Endothelial cell of umbilical vein (primary cell): Measurements from ENCODE around the gene WIF1. TPM values are rescaled to one million over a fixed set of nuclear protein-coding genes. Genes with fewer than 3 reads are reported as not detected.

Source experiments
- BruUV-seq: library from RNA; stranded (reverse); fragments of 400-500 nt; replicated peaks from 2 replicates; lab custom pipeline; 2021; lab: Mats Ljungman, UMichigan
- CTCF ChIA-PET: fragments of 300-600, 350-600 bp; sonication (Branson Sonifier 250); formaldehyde crosslinking; loops from one replicate; lab custom pipeline; 2021; ENCODE audit warnings: antibody characterized with exemption, inconsistent platforms; lab: Charles Lee
- POLR2A ChIA-PET: fragments of 300-600, 350-600 bp; sonication (Branson Sonifier 250); formaldehyde crosslinking; loops from one replicate; lab custom pipeline; 2021; ENCODE audit warnings: antibody characterized with exemption, inconsistent platforms; lab: Charles Lee
- DNase-seq: peaks from one replicate; pipeline ENCODE4 v3.0.0-alpha.2; 2011; ENCODE audit warnings: low read depth, low spot score
- FAIRE-seq: peaks from 2 replicates; lab custom pipeline; 2011; peaks lifted over from hg19 to GRCh38; lab: Jason Lieb, UNC
- H2AFZ ChIP-seq: 2 replicates; pipeline ENCODE4 v1.6.0; 2012; ENCODE audit warnings: low read depth, low read length, control low read depth, inconsistent platforms
- H3K27ac ChIP-seq: 2 replicates; pipeline ENCODE4 v1.5.1; 2011; ENCODE audit warnings: low read depth, mild to moderate bottlenecking, control low read depth, low read length, moderate library complexity; ENCODE audit not compliant: insufficient read depth
- H3K27me3 ChIP-seq, 2 experiments: 2 replicates each; pipeline versions ENCODE4 v1.6.0 to v1.6.1; 2011; ENCODE audit warnings: low read length in 2 of 2, mixed read lengths in 1 of 2; ENCODE audit not compliant: control insufficient read depth in 2 of 2, insufficient read depth in 2 of 2
- H3K36me3 ChIP-seq, 2 experiments: 2 replicates in 1 of 2; 3 replicates in 1 of 2; pipeline ENCODE4 v1.5.1; 2011; ENCODE audit warnings: low read length in 2 of 2, mild to moderate bottlenecking in 1 of 2, moderate library complexity in 1 of 2; ENCODE audit not compliant: control insufficient read depth in 2 of 2, insufficient read depth in 2 of 2; ENCODE audit errors: extremely low read depth in 1 of 2
- H3K4me1 ChIP-seq: 3 replicates; pipeline ENCODE4 v1.5.1; 2011; ENCODE audit warnings: mild to moderate bottlenecking, low read length; ENCODE audit not compliant: control insufficient read depth, insufficient read depth; ENCODE audit errors: extremely low read depth
- H3K4me2 ChIP-seq: 2 replicates; pipeline ENCODE4 v1.6.1; 2011; ENCODE audit warnings: low read length, control low read depth, mixed read lengths; ENCODE audit not compliant: insufficient read depth
- H3K4me3 ChIP-seq, 3 experiments: fragments of 200-600 bp in 1 of 3; sonication (generic), shearing (Covaris generic) in 1 of 3; replicated peaks in 1 of 3; 2 replicates each; pipeline ENCODE4 v1.5.1; 2011 to 2016; ENCODE audit warnings: control low read depth in 3 of 3, low read length in 3 of 3, mild to moderate bottlenecking in 2 of 3, inconsistent platforms in 1 of 3, low read depth in 1 of 3, moderate library complexity in 1 of 3; ENCODE audit not compliant: insufficient read depth in 1 of 3
- H3K79me2 ChIP-seq: 2 replicates; pipeline ENCODE4 v1.6.0; 2012; ENCODE audit warnings: low read length, inconsistent platforms; ENCODE audit not compliant: control insufficient read depth, insufficient read depth
- H3K9ac ChIP-seq: replicated peaks from 2 replicates; pipeline ENCODE3; 2011; ENCODE audit warnings: low read length, control low read depth; ENCODE audit not compliant: insufficient read depth; ENCODE audit errors: extremely low read depth
- H3K9me1 ChIP-seq: replicated peaks from 3 replicates; pipeline ENCODE4 v1.6.0; 2011; ENCODE audit warnings: mild to moderate bottlenecking, low read length; ENCODE audit not compliant: control insufficient read depth, insufficient read depth; ENCODE audit errors: extremely low read depth
- H3K9me3 ChIP-seq: replicated peaks from 2 replicates; pipeline ENCODE4 v1.5.1; 2012; ENCODE audit warnings: low read length, inconsistent platforms; ENCODE audit not compliant: control insufficient read depth, insufficient read depth
- H4K20me1 ChIP-seq: replicated peaks from 2 replicates; pipeline ENCODE3; 2011; ENCODE audit warnings: mild to moderate bottlenecking, low read length; ENCODE audit not compliant: control insufficient read depth, insufficient read depth; ENCODE audit errors: extremely low read depth
- CTCF ChIP-seq, 2 donors: IDR thresholded peaks; 1 replicate in 1 of 2; 2 replicates in 1 of 2; pipeline ENCODE4 v1.5.1; 2011; ENCODE audit warnings: low read length in 2 of 2, mild to moderate bottlenecking in 2 of 2, moderate library complexity in 2 of 2, control low read depth in 1 of 2, inconsistent platforms in 1 of 2, low read depth in 1 of 2; ENCODE audit not compliant: insufficient read depth in 1 of 2; ENCODE audit errors: extremely low read depth in 1 of 2
- EZH2 ChIP-seq: IDR thresholded peaks from 2 replicates; pipeline ENCODE4 v1.6.1; 2012; ENCODE audit warnings: borderline replicate concordance, low read depth, mild to moderate bottlenecking, moderate library complexity, low read length, inconsistent platforms; ENCODE audit not compliant: severe bottlenecking
- FOS ChIP-seq: IDR thresholded peaks from 2 replicates; pipeline ENCODE4 v1.6.1; 2011; ENCODE audit warnings: mild to moderate bottlenecking, low read length, moderate library complexity, borderline replicate concordance; ENCODE audit not compliant: insufficient read depth
- GATA2 ChIP-seq: IDR thresholded peaks from 2 replicates; pipeline ENCODE4 v1.7.0; 2011; ENCODE audit warnings: low read depth, mild to moderate bottlenecking, moderate library complexity, mixed read lengths, low read length; ENCODE audit not compliant: insufficient read length, insufficient read depth
- JUN ChIP-seq: IDR thresholded peaks from 2 replicates; pipeline ENCODE4 v1.6.1; 2011; ENCODE audit warnings: borderline replicate concordance, low read depth; ENCODE audit not compliant: insufficient read length, insufficient read depth
- MAX ChIP-seq: IDR thresholded peaks from 2 replicates; pipeline ENCODE4 v1.6.1; 2011; ENCODE audit not compliant: insufficient read depth, insufficient read length
- MYC ChIP-seq: IDR thresholded peaks from one replicate; pipeline ENCODE4 v1.6.1; 2011; ENCODE audit warnings: mild to moderate bottlenecking, low read depth, low read length
- POLR2A ChIP-seq: IDR thresholded peaks from 2 replicates; pipeline ENCODE4 v1.6.1; 2012; ENCODE audit warnings: low read depth, mild to moderate bottlenecking, control low read depth, low read length
- POLR2AphosphoS5 ChIP-seq: IDR thresholded peaks from 2 replicates; pipeline ENCODE4 v1.6.1; 2012; ENCODE audit warnings: low read depth, mild to moderate bottlenecking, control low read depth, low read length, moderate library complexity; ENCODE audit not compliant: insufficient read depth
- dilution Hi-C: fragments of 300-500 bp; cut with MboI; formaldehyde crosslinking; loops from one replicate; pipeline ENCODE4 v1.15.0; 2019; ENCODE audit warnings: low sequenced_read_pairs; ENCODE audit not compliant: extremely low pct_ligation_motif_present
- intact Hi-C: fragments of 100-400 bp; cut with micrococcal nuclease; formaldehyde crosslinking; loops from one replicate; pipeline ENCODE4 v1.10.0; 2022
- polyA plus RNA-seq, 4 experiments: library from polyadenylated mRNA; depleted of rRNA in 3 of 4; stranded (reverse) in 3 of 4; unstranded in 1 of 4; fragments of >200 nt; gene quantifications; 2 replicates each; pipeline versions ENCODE4 v1.2.1 to v1.2.3, GENCODE V29; 2011 to 2012; ENCODE audit warnings: missing spikeins in 1 of 4
- total RNA-seq: library from RNA; stranded (reverse); gene quantifications from 2 replicates; pipeline ENCODE4 v1.2.3, GENCODE V29; 2021

The WIF1 gene
- total and polyA plus RNA-seq, 2 donors (not counting 3 experiments of a cell fraction or from before 2014, with no cell fraction given) = not detected

GRCh38 chr12:65099182-65099581, 21.9 kb downstream of the WIF1 start:
- Histone ChIP-seq H3K4me3 (no peak overlapping the region), H3K27ac (no peak overlapping the region), H3K36me3 (no peaks in the 10 kb centered on the region), H3K4me1 (peaks cover 3% of the 10 kb centered on the region), H3K27me3 (peaks cover 6 to 10% of the 10 kb centered on the region in 2 experiments), H3K9me3 (no peaks in the 10 kb centered on the region), H3K9ac (no peak overlapping the region), H2AFZ (no peak overlapping the region), H3K4me2 (no peak overlapping the region), H4K20me1 (no peaks in the 10 kb centered on the region), H3K9me1 (no peaks in the 10 kb centered on the region), H3K79me2 (no peaks in the 10 kb centered on the region)
- intact Hi-C loops (no loop called here), dilution Hi-C loops (no loop called here)
- DNase-seq (no peak), FAIRE-seq (no peak)
- POLR2A ChIA-PET = no interaction called here
- TF ChIP-seq FOS (no peak), POLR2A (no peak), GATA2 (no peak), CTCF (IDR thresholded peaks at IDR 0.05; ENCODE audit: extremely low read depth in 1 of 2, insufficient read depth in 1 of 2, low read depth in 1 of 2, low read length in 2 of 2) (no peak), EZH2 (no peak), POLR2AphosphoS5 (no peak), MAX (no peak), JUN (no peak), MYC (no peak)
- BruUV-seq = no TSS peak
- CTCF ChIA-PET = interaction anchor here (0.8 to 1.6 kb wide), 4 partner anchors 12 to 298 kb away, joined by 3 to 4 read pairs (median 3); no protein-coding TSS in a partner anchor
